NCI-H446 (cell line): ENCODE measurements around the gene TIMM44.
A peak's percentile ranks its signal among the peaks of the same experiment; 100 is the strongest.
"Not testable (repeated sequence)": the region's sequence is repeated elsewhere in the genome, so short reads cannot be mapped to it uniquely, and the experiment has no call there.

Source experiments
- DNase-seq, 2 experiments: peaks; one replicate each; lab custom pipeline; 2025; lab: John Stamatoyannopoulos, UW

The TIMM44 gene

GRCh38 chr19:7947939-7948338, 4.5 kb upstream of the TIMM44 start:
- no peak for DNase-seq

DNA sequence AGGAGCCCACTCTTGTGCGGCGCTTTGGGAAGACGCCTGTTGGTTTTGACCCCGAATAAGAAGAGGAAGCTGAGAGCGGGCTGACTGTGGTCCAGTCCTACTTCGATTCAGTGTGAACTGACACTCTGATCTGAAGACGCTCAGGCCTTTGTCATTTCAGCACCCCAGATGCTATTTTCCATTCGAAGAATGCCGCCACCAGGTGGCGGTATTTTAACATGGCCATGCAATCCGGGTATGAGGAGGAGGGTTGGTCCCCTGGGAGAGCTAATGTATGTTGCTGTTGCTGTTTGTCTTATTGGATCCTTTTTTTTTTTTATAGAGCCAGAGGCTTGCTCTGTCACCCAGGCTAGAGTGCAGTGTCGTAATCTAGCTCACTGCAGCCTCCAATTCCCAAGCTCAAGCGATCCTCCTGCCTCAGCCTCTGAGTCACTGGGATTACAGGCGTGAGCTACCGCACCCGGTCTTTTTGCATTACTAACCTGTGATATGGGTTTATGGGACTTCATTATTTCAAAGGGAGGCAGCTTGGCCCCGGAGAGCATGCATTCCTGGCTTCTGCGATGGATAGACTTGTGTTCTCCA, 803 bp upstream of the TIMM44 start:
- DNase-seq: peak; percentile 92 to 96

DNA sequence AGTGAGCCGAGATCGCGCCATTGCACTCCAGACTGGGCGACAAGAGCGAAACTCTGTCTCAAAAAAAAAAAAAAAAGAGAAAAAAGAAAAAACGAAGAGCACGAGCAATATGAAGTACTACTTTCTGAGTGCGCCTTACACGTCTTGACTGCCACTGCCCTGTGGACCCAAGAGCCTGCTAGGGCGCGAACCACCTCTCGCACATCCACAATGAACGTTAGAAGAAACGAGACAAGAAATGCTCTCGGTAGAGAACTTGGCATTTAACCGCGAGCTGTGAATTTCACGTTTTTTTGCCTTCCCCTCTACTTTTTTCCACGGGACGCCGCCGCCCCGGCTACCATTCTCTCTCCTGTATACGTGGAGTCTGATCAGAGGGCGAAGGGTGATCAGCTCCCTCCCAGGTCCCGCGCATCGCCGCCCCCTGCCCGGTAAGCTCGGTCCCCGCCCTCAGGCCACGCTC, 454 bp downstream of the TIMM44 start:
- DNase-seq: no peak

GRCh38 chr19:7941895-7942596, 1.4 kb downstream of the TIMM44 start:
- DNase-seq: no peak

DNA sequence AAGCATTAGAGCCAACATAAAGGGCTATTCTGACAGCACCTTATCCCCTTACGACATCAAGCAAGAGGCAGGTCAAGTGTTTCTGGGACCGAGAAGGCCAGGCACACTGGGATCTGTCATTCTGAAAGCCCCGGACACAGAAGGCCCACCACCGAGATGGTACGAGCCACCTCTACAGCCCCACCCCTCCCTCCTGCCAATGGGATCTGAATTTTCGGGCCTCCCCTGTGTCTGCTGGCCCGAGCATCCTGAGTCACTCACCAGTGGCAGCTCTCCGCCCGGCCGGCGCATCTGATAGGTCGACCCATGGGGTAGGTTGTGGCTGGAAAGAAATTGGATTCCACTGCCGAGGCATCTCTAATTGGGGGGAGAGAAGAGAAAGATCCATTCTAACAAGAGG, 2.6 kb downstream of the TIMM44 start:
- no peak for DNase-seq

GRCh38 chr19:7934766-7935165, 8.7 kb downstream of the TIMM44 start:
- DNase-seq: no peak

- no peak for DNase-seq
Measured at GRCh38 chr19:7933828-7934725, 9.4 kb downstream of the TIMM44 start.

GRCh38 chr19:7933411-7933810, 10.1 kb downstream of the TIMM44 start:
- no peak for DNase-seq

- DNase-seq: no peak
Measured at GRCh38 chr19:7932930-7933300, 10.6 kb downstream of the TIMM44 start.

DNA sequence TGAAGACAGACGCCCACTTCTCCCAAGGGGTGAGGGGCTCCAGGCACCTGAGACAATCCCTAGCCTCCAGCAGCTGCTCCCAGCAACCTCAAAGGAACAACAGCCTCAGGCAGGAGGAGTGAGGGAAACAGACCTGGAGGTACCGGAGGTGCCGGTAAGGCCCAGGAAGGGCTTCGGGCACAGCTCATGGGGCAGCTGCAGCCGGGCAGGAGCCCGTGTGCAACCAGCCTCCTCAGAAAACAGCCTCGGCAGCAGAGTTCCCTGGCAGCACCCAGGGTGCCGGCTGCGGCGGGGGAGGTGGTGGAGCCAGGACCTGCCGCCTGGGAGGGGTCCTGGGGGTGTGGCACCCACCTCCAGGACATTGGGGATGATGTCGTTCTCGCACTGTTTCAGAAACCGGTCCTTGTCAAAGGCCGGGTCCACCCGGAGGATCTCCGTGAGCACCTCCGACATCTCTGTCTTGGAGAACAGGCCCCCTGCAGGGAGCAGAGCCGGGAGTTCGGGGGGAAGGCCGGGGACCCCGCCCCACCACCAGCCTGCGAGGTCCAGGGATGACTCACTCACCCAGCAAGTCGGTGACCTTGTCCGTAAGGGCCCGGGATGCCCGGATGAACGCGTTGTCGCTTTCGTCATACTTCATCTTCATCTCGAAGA, 11.1 kb downstream of the TIMM44 start:
- no peak for DNase-seq

- no peak for DNase-seq
Measured at GRCh38 chr19:7931221-7932061, 12.0 kb downstream of the TIMM44 start.

GRCh38 chr19:7930765-7931164, 12.7 kb downstream of the TIMM44 start:
- no peak for DNase-seq

GRCh38 chr19:7930030-7930429, 13.4 kb downstream of the TIMM44 start:
- DNase-seq: not testable (repeated sequence)

- peak in 1 of 2 experiments; percentile 32 for DNase-seq
Measured at GRCh38 chr19:7928741-7929701, 14.4 kb downstream of the TIMM44 start.

DNA sequence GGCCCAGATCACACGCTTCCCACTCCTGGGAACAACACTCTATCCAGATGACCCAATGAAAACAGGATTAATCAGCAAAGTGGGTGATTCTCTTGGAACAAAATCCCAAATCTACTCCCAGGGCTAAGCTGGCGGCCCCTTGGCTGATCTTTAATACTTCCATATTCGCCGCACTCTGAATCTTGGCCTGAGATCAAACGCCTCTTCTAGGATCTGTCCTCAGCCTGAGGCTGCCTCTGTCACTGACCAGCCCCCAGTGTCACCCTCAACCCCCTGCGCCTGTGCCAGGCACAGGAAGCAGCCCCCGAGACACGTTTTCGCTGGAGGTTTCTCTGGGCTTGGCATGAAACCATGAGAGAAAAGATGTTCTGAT, 15.1 kb downstream of the TIMM44 start:
- DNase-seq: no peak

DNA sequence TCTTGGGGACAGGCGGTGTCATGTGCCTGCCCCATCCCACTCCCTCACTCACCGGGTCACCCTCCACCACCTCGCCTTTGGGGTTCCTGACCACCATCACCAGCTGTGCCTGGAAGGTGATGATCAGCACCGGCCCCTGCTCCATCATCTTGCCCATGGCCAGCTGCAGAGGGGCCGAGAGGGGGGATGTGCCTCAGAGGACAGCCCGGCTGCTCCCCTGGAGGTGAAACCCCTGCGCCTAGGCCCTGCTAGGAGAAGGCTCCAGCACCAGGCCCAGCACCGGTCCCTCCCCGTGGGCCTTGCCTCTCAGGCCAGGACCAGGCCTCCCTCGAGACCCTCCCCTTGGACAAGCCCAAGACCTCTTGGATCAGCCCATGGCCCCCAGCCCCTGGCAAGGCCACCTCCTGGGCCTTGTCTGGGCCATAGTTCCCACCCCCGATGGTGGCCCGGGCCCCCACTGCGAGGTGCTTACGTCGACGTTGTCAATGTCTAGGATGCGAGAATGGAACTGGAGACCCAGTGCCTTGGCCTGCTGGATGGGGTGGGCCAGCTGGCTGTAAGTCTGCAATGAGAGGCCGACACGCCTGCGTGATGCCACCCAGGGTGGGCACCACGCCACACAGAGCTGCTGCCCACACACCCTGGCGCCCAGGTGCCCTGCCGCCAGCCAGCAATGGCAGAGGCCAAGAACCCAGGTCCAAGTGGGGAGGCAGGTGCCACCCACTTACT, 15.7 kb downstream of the TIMM44 start:
- DNase-seq: no peak

DNA sequence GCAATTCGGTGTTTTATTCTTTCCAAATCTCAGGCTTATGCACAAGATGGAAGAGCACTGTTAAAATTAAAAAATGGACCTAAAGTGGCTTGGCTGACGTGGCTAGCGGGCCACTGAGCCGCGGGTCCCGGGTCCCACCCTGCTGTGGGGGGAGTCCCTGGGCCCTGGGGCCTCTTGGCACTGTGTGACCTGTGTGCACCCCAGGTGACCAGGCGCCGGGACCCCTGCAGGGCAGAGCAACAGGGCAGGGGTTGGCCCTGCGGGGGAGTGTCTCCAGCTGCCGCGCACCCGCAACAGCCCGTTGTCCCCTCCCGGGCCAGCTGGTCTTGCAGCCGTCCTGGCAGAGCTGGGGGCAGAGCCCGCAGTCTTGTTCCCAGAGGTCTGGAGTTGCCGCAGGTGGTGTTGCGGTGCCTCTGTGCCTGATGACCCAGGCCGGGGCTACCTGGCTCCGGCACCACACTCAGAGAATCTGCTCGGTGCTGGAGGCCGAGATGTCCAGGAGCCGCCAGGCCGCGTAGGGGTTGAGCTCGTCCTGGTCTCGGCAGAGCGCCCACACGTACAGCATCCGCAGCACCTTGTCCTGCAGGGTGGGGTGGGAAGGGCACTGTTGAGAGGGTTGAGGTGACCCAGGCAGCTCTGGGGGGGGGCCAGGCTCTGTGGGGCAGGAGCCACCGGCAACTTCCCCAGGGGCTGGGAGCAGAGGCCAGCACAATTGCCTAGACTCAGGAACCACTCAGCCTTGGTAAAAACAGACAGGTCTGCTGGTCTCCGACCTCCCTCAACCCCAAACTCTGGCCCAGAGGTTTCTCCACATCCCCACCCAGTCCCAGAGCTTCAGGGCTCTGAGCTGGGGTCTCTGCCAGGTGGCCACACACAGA, 16.5 kb downstream of the TIMM44 start:
- no peak for DNase-seq

DNA sequence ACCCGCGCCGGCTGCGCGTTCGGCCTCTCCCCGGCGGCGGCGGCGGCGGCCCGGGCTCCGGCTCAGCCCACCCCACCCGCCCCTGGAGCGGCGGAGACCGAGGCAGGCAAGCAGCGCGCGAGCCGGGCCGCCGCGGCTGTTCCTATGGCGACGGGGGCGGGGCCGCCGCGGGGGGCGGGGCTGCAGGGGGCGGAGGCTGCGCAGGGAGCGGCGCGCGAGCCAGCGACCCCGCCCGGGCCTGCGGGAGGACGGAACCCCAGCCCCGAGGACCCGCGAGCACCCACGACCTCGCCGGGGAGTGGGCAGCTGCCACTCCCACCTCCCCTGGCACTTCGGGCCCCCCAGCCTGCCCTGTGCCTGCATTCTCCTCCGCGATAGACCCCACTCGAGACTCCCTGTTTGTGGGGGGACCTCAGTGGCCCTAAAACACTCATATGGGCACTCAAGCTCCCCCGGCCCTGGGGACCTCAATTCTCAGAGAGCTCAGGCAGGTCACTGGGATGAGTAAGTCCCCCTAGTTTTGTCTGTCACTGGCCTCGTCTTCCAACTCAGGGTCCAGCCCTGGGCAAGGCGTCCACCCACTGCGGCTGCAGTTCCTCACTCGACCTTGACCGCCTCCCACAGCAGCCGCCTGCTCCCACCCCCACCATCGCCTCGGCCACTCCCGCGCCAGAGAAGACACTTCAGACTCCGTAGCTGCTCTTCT, 17.3 kb downstream of the TIMM44 start, which contains the start of gene CTXN1:
CTXN1 (minus strand) TSS at position 115 of the 706 bp plus-strand sequence. CDS start 597 bp downstream, outside the sequence.
- DNase-seq: peak in 1 of 2 experiments; percentile 82
